Hindlimb muscle (tissue), 1 donor: Measurements from ENCODE around the gene CCDC47. TPM values are rescaled to one million over a fixed set of nuclear protein-coding genes. Genes with fewer than 3 reads are reported as not detected.
"Not testable (repeated sequence)": the region's sequence is repeated elsewhere in the genome, so short reads cannot be mapped to it uniquely, and the experiment has no call there.

Experiments
- DNase-seq: peaks from one replicate; pipeline ENCODE4 v3.0.0-alpha.2; 2013
- polyA plus RNA-seq: library from polyadenylated mRNA; unstranded; fragments of 120-200 nt; gene quantifications from one replicate; pipeline ENCODE4 v1.2.1, GENCODE V29; 2013; ENCODE audit not compliant: insufficient read length

Gene CCDC47
- polyA plus RNA-seq, 1 donor, result 47.8 TPM

DNA sequence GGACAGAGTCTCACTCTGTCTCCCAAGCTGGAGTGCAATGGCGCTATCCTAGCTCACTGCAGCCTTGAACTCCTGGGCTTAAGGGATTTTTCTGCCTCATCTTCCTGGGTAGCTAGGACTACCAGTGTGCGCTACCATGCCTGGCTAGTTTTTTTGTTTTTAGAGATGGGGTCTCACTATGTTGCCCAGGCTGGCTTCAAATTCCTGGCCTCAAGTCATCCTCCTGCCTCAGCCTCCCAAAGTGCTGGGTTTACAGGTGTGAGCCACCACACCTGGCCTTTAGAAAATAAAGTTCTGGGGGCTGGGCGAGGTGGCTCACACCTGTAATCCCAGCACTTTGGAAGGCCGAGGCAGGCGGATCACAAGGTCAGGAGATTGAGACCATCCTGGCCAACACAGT is 53.2 kb downstream of the CCDC47 start:
- not testable (repeated sequence) for DNase-seq

DNA sequence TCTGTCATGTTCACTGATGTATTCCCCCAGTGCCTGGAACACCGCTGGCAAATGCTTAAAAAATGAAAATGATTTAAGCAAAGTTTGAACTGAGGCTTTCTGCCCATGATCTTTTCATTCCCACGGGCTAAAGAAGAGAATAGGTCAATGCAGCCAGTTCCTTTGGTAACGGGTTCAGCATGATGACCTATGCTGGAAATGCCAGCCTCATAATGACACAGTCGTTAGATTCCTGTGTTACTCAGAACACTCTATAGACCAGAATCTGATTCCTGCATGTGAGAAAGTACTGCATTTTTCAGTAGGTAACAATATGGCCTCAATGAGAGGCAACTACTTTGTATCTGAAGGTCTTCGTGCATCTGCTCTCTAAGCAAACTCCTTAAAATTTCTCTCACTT is 54.4 kb downstream of the CCDC47 start:
- DNase-seq, result no peak

GRCh38 chr17:63716426-63716825 is 57.0 kb downstream of the CCDC47 start:
- DNase-seq, result no peak

GRCh38 chr17:63714550-63715277 is 58.7 kb downstream of the CCDC47 start:
- DNase-seq, result no peak

DNA sequence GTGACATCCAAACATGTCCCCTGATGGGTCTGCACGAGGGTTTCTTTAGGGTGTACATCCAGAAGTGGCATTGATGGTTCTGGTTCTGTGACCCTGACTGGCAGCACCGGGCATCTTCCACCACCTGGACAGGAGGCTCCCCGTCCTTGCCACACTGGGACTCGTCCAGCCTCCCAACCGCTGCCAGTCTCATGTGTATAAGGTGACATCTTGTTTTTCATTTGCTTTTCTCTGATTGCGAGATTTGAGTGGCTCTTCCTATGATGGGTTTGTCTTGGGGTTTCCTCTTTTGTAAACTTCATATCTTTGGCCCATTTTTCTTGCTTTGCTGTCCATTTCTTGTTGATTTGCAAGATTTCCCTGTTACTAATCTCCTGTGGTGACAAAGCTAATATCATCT is 64.3 kb downstream of the CCDC47 start:
- DNase-seq, result no peak

DNA sequence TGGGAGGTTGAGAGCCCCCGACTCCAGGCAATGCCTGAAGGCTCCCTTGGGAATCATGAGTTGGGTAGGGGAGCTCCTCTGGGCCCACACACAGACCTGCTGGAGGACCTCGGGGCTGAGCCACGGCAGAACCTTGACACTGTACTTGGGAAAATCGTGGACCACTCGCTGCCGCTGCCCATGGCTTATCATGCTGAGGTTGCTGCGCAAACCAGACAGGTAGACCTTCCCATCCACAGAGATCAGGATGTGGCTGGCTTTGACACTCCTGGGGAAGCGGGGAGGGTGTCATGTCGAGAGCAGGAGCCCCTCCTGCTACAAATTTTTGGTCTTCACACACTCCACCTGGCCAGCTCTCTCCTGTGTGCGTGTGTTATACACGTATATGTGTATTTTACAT is 66.2 kb downstream of the CCDC47 start:
- no peak for DNase-seq

GRCh38 chr17:63706336-63707082 is 66.9 kb downstream of the CCDC47 start:
- no peak for DNase-seq

- no peak for DNase-seq
Measured at GRCh38 chr17:63705657-63706056, 67.7 kb downstream of the CCDC47 start.

DNA sequence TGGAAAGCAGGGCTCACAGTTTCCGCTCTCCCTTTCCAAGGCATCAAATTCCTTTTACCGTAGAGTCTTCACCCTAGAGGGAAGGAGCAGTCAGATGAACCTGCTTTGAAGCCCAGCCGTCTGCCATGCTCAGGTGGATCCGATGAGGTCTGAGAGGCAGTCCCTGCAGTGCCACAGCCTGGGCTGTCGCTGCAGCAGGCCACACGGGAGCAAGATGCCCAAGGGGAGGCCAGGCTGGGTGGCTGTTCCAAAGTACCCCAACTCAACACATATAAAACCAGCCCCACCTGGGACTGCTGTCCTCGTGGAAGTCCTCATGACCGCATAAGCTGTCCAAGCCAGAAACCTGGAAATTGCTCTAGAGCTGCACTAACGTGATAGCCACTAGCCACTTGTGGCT is 68.6 kb downstream of the CCDC47 start:
- DNase-seq, result no peak

DNA sequence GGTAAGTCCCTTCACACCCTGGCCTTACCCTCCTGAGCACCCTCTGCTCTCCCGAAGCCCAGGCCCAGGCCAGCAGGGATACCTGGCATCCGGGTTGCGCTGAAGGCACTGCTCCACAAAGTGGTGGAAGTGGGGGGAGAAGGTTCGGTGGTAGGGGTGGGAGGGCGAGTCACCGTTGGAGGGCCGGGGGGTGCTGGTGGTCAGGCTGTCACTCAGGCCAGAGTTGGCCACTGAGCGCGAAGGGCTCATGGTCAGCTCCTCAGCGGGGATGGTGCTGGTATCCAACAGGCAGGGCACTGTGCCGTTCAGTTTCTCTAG is 69.2 kb downstream of the CCDC47 start:
- DNase-seq, result no peak

DNA sequence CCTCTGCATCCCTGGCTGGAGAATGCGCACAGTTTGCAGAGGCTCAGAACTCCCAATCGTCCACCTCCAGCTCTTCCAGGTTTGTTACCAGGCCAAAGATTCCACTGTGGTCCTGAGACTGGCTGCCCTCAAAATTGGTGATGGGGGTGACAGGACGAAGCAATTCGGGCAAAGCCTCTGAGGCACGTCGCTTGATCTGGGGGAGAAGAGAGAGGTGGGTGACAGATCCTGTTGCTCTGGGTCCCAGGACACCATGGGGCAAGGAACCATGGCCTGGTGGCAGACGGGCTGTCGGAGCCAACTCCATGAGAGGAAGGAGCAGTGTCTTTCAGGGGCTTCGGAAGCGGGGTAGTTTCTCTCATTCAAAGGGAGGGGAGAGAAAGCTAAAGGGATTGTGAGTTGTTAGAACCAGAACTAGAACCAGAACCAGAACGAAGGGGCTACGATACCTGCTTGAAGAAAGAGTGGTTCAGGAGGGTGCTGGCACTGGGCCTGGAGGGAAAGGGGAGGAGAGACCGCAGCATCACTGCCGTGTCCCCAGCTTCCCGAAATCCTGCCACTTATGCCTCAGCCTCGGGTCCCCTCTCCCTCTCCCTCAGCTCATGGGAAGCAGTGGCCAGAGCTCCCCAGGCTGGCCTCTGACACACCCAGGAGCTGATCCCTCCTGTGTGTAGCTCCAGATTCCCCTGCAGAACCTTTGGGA is 69.7 kb downstream of the CCDC47 start:
- DNase-seq, result no peak

DNA sequence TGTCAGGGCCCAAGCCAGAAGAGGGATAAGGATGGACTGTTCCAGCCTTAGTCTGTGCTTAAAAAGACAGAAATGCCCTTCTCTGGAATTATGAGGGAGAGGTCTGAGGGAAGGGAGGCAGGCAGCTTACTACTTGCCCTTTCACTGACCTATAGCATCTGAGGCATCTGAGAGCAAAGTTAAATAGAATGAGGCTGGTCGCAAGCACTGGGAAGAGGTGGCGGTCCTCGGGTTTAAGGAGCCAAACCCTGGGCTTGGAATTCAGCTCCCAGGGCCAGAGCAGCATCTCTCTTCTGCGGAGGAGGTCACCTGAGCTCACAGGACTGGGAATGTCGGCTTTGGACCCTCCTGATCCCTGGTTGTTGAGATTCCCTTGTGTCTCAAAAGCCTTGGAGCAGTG is 70.4 kb downstream of the CCDC47 start:
- no peak for DNase-seq

DNA sequence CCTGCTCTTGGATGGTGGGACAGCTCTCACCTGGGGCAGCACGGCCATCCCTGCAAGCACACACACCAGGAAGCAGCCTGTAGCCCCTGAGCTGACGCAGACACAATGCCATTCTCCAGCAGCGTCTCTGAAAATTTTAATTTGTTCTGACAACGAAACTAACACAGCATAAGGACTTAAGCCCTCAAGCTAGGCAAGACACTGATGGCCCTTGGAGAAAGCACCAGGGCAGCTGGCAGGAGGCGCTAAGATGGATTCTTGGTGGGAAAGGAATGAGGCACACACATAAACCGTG is 70.7 kb downstream of the CCDC47 start:
- no peak for DNase-seq

DNA sequence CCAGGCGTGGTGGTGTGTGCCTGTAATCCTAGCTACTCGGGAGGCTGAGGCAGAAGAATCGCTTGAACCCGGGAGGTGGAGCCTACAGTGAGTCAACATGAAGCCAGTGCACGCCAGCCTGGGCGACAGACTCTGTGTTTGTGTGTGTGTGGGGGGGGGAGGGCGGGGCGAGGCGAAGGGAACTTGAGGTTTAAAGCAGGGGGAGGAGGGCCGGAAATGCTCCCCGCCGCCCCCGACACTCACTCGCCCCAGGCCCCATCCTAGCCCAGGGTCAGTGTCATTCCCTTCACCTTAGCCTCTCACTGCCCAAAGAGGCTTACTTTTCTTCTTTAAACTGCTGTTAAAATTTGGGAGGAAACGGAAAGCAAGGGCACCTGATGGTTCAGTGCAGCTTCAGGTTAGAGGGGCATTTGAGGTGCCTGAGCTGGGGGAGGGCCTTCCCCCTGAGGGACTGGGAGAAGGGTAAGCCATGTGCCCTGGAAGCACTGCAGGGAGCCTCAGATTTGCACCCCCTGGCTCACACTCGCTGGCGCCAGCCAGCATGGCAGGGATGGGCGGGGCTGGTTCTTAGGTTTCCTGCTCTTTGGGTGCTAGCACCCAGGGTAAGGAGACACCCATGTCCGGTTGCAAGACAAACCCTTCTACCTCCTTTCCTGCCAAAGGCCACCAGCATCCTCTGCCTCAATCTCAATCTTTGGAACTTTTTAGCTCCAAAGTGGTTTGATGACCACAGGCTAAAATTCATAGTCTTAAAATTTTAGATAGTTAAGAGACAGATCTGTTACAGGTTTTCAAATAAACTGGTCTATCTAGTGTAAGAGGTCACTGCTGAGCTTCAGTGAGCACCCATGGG is 71.3 kb downstream of the CCDC47 start:
- no peak for DNase-seq

- DNase-seq, result no peak
Measured at GRCh38 chr17:63701456-63701820, 72.0 kb downstream of the CCDC47 start.

- peak; percentile 34 for DNase-seq
Measured at GRCh38 chr17:63700528-63701455, 72.6 kb downstream of the CCDC47 start.

DNA sequence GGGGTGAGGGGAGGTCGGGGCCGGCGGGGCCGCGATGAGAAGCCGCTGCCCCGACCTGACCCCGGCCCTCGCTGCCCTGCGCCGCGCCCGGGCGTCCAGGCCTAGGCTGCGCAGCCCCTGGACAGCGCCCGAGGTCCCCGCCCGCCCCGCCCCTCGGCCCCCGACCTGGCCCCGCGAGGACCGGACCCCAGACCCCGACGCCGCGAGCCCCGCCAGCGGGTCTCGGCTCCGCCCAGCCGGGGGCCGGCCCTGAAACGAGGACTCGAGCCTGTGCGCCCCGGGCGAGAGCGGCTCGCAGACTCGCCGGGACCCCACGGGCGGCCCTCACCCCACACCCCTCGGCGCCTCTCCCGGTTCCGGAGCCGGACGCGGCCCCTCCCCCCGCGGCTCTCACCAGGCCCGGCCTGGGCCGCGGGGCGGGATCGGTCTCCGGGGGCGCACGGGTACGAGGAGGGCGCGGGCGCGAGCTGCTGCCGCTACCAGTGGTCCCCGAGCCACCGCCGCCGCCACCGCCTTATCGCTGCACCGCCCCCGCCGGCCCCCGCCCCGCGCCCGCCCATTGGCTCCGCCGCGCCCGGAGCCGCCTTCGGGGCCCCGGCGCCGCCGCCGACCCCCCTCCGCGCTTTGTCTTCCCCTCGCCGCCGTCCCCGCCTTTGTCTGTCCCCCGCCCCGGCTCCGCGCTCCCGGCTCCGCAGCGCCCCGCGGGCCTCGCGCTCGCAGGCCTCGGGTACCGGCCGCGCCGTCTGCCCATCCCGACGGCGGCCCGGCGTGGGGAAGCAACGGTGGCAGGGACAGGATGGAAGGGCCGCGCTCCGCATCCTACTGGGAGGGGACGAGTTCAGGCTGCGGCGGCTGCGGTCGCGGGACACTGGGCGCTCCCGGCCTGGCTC is 73.5 kb downstream of the CCDC47 start, which contains the start of gene LIMD2:
Gene LIMD2 (minus strand): TSS at position 488 of the 890 bp plus-strand sequence. CDS start 827 bp downstream, outside the sequence.
- DNase-seq, result peak; percentile 42

DNA sequence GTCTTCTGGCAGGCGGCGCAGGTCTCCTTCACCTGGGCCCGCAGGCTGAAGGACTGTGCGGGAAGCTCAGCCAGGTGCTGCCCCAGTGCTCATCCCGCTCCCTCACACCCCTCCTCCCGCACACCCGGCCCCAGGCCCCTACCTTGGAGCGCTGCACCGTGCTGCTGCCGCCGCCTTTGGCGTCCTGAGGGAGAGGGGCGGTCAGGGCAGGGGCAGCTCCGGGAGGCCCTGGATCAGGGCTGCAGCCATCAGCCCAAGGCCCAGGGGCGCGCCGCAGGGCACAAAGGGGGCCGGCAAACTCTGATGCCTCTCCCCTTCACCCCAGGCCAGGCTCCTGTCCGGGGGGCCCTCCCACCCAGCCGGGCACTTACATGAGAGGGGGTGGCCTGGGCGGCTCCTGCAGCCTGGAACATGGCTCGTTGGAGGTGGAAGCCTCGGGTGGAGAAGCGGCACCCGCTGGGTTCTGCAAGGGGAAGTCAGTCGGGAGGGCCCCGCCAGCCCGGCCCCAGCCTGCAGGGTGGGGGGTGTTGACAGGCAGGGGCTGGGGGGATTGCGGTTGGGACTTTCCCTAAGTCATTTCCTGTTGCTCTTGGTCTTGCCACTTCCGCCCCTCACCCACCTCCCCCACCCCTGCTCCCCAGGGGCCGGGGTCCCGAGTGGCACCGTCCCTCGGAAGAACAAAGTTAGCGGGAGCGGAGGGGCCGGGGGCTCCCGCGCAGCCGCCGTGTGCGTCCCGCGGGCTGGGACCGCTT is 74.3 kb downstream of the CCDC47 start:
- peak; percentile 36 for DNase-seq

GRCh38 chr17:63698381-63698885 is 75.0 kb downstream of the CCDC47 start:
- DNase-seq, result no peak
